ENCODE measurements around the gene FKRP. TPM values are rescaled to one million over a fixed set of nuclear protein-coding genes. Genes with fewer than 3 reads are reported as not detected.
"Not testable (repeated sequence)": the region's sequence is repeated elsewhere in the genome, so short reads cannot be mapped to it uniquely, and the experiment has no call there.

Gene FKRP
- total RNA-seq, 1 donor from 2014 or later = 13.9 TPM

DNA sequence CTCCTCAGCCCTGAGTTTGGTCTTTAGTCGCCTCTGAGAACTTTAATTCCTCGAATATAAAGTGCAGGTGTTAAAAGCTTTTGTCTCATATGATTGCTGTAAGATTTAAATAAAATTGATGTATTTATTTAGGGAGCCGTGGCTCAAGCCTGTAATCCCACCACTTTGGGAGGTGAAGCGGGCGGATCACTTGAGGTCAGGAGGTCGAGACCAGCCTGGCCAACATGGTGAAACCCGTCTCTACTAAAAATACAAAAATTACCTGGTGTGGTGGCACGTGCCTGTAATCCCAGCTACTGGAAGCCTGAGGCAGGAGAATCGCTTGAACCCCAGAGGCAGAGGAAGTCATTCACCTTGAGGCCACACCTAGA lies 43.1 kb downstream of the FKRP start:
- ATAC-seq (ENCODE audit: poor library complexity) (no peak), DNase-seq (no peak)
- intact Hi-C loops (cut with DNase I) = no loop called here

- intact Hi-C loops (cut with DNase I) = no loop called here
These were observed 43.5 kb downstream of the FKRP start for GRCh38 chr19:46789371-46789770.

GRCh38 chr19:46791944-46792343 lies 46.1 kb downstream of the FKRP start:
- no peak for ATAC-seq (ENCODE audit: poor library complexity)
- intact Hi-C loops (cut with DNase I) = no loop called here
- no peak for DNase-seq

More at GRCh38 chr19:46789371-46789770, 43.5 kb downstream of the FKRP start:
- ATAC-seq (ENCODE audit: poor library complexity) (no peak), DNase-seq (no peak)

- intact Hi-C loops (cut with DNase I) = no loop called here
- no peak for ATAC-seq (ENCODE audit: poor library complexity)
- no peak for DNase-seq
These were observed 52.0 kb downstream of the FKRP start for GRCh38 chr19:46797881-46798280.

DNA sequence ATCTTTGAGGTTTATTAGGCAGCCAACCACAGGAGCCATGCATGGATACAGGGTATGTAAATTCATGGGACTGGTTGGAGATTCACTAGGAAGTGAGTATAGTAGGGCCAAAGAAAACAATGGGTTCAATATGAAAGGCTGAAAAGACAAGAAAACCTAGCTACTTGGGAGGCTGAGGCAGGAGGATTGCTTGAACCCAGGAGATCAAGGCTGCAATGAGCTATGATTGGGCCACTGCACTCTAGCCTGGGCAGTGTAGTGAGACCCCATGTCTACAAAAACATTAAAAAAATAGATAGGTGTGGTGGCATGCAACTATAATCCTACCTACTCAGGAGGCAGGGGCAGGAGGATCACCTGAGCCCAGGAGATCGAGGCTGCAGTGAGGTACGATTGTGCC lies 52.9 kb downstream of the FKRP start:
- intact Hi-C loops (cut with DNase I) = no loop called here
- ATAC-seq (ENCODE audit: poor library complexity) = no peak
- no peak for DNase-seq

GRCh38 chr19:46802152-46802551 lies 56.3 kb downstream of the FKRP start:
- DNase-seq = no peak
- intact Hi-C loops (cut with DNase I) = no loop called here
- no peak for ATAC-seq (ENCODE audit: poor library complexity)

GRCh38 chr19:46803555-46803954 lies 57.7 kb downstream of the FKRP start:
- DNase-seq (no peak), ATAC-seq (ENCODE audit: poor library complexity) (no peak)
- intact Hi-C loops (cut with DNase I) = no loop called here

- intact Hi-C loops (cut with DNase I); DNase-seq; ATAC-seq (ENCODE audit: poor library complexity): not testable (repeated sequence)
These were observed 58.6 kb downstream of the FKRP start for GRCh38 chr19:46804432-46804831.

DNA sequence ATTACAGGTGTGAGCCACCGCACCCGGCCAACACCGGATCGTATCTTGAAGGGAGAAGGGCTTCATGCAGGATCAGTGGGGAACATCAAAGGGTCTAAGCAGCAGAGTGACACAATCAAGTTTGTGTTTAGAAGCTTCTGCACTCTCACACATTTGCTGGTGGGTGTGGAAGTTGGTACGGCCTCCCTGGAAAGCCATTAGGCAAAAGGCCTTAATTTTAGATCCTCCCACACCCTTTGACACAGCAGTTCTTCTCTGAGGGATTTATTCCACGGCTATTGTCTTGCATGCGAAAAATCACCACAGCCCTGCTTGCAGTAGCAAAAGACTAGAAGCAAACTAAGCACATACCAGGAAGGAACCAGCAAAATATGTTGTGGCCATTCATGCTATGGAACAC lies 60.8 kb downstream of the FKRP start:
- DNase-seq (no peak), ATAC-seq (ENCODE audit: poor library complexity) (no peak)
- intact Hi-C loops (cut with DNase I) = no loop called here

Small RNA genes lying within 50 kb of the gene (microRNA-seq; reads per million reads assigned to microRNA genes)
- 3.6 reads per million, percentile 5 among the genes with 10 or more reads in this experiment for gene MIR320E

Other genes starting within 250 kb of the FKRP start
- gene CALM3, start 144.7 kb upstream of the FKRP start, total RNA-seq = 326 TPM
- 2.6 TPM for gene PTGIR, start 121.0 kb upstream of the FKRP start, total RNA-seq
- gene GNG8, start 109.9 kb upstream of the FKRP start, total RNA-seq = not detected
- 15.2 TPM for gene DACT3, start 84.9 kb upstream of the FKRP start, total RNA-seq
- 10.1 TPM for gene PRKD2, start 28.9 kb upstream of the FKRP start, total RNA-seq
- gene STRN4, start 393 bp downstream of the FKRP start, total RNA-seq = 38.4 TPM
- gene SLC1A5, start 42.5 kb downstream of the FKRP start, total RNA-seq = 7.0 TPM
- 78.0 TPM for gene AP2S1, start 104.8 kb downstream of the FKRP start, total RNA-seq
- 62.6 TPM for gene ARHGAP35, start 114.9 kb downstream of the FKRP start, total RNA-seq

Data from Right ventricle myocardium superior (tissue), 1 donor.